ENCODE results near the gene EXOC1. TPM values are rescaled to one million over a fixed set of nuclear protein-coding genes. Genes with fewer than 3 reads are reported as not detected.

Gene EXOC1
- total and polyA plus RNA-seq, 9 of the 15 experiments (the other 6 are each of a cell fraction or from before 2014, with no cell fraction given) = 16.0 to 45.5 (median 26.2) TPM

DNA sequence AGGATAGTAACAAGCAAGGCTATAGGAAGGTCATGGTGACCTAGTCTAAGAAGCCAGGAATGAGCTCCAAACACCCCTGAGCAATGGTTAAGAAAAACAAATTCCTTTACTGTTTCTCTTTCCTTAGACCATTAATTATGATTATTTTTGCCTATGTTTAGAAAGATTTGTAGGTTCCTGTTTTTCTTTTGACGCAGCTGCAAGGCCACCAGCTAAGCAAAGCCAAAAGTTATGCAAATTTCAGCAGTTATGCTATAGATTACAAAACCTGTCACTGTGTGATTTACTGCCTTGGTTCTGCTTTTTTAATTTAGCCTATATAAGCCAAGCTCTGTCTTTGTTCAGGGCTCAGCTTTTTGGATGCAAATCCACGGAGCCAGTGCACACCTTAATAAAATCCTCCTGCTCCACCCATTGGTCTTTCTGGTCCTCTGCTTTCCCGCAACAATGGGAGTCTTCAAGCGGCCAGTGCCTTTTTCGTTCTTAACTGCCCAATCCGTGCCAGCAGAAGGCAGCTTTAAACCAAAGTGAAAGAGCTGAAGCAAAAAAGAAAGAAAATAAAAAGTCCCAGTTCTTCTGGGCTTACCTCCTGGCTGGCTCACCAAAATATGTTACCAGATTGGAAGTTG, 93.9 kb downstream of the EXOC1 start:
- H4K20me1 ChIP-seq (replicated peaks; ENCODE audit: control insufficient read depth, insufficient read depth, low read length) = no peaks in the 10 kb centered on the region
- BruUV-seq (replicated peaks) = no TSS peak
- no peak for ATAC-seq
- CTCF ChIA-PET (ENCODE audit: low intra/inter-chr PET ratio) = interaction anchor here (0.9 to 1.2 kb wide), 3 partner anchors 101 to 853 kb away, joined by 4 read pairs; no protein-coding TSS in a partner anchor
- H3K9me1 ChIP-seq (ENCODE audit: control insufficient read depth, insufficient read depth, low read length) = no peaks in the 10 kb centered on the region
- no peaks in the 10 kb centered on the region for H3K9me3 ChIP-seq (replicated peaks; ENCODE audit: control insufficient read depth, insufficient read depth, low read depth, low read length)
- H3K4me1 ChIP-seq (replicated peaks in 1 of 2; ENCODE audit: control insufficient read depth in 2 of 2, insufficient read depth in 2 of 2, low read length in 2 of 2) = peaks cover 6 to 21% of the 10 kb centered on the region in 2 experiments
- H3K4me2 ChIP-seq (ENCODE audit: insufficient read depth, low read length) = 0 out of 2 replicates have a peak overlapping the region, but pooled peaks have one; percentile 5
- WGBS (ENCODE audit: insufficient coverage, low coverage, missing lambda C conversion rate) = 37% methylated on average over 6 of the region's 6 CpGs
- FAIRE-seq = peak; percentile 6
- H3K79me2 ChIP-seq (ENCODE audit: control insufficient read depth, insufficient read depth, low read length) = peaks cover 33% of the 10 kb centered on the region
- H3K4me3 ChIP-seq = no peak overlapping the region
- no peaks in the 10 kb centered on the region; a peak in 1 of 5 replicates for H3K27me3 ChIP-seq (ENCODE audit: control insufficient read depth in 2 of 2, insufficient read depth in 2 of 2, low read length in 2 of 2)
- DNase-seq (ENCODE audit: extremely low read depth in 1 of 4, low spot score in 3 of 4) = peak in 1 of 4 experiments; percentile 29
- POLR2A ChIA-PET = interaction anchor here (0.6 to 2.3 kb wide), 5 partner anchors 10 to 1477 kb away, joined by 3 to 12 read pairs (median 4); no protein-coding TSS in a partner anchor
- intact Hi-C loops (cut with micrococcal nuclease) (loop anchor here (10.0 kb wide), 1 partner anchor 437 kb away; the partner anchor contains the start of gene AASDH), in situ Hi-C loops (cut with MboI) (no loop called here)
- no peak overlapping the region; a peak in 1 of 4 replicates for H3K9ac ChIP-seq (ENCODE audit: insufficient read depth in 1 of 2, low read depth in 2 of 2, low read length in 2 of 2)
- H3K36me3 ChIP-seq (ENCODE audit: control insufficient read depth, insufficient read depth, low read length) = peaks cover 4% of the 10 kb centered on the region; the same call in 2 of the 3 replicates
- peak overlapping the region; percentile 96; the same call in 2 of the 3 replicates for H3K27ac ChIP-seq (ENCODE audit: extremely low read depth, low read depth, low read length)
- peak overlapping the region; percentile 99 for H2AFZ ChIP-seq (ENCODE audit: low read depth, low read length)
- peak; percentile 99 for TF ChIP-seq MEIS2 (IDR thresholded peaks at IDR 0.05; ENCODE audit: partially characterized antibody)
- peak; percentile 24; the same call in 1 of the 2 replicates for TF ChIP-seq ESRRA (IDR thresholded peaks at IDR 0.05; ENCODE audit: borderline replicate concordance, low read depth)
- no peak for TF ChIP-seq CBX8 (IDR thresholded peaks at IDR 0.05; ENCODE audit: borderline replicate concordance, extremely low read depth, low read depth, low read length, poor library complexity, severe bottlenecking)
- TF ChIP-seq, protein P1, sequence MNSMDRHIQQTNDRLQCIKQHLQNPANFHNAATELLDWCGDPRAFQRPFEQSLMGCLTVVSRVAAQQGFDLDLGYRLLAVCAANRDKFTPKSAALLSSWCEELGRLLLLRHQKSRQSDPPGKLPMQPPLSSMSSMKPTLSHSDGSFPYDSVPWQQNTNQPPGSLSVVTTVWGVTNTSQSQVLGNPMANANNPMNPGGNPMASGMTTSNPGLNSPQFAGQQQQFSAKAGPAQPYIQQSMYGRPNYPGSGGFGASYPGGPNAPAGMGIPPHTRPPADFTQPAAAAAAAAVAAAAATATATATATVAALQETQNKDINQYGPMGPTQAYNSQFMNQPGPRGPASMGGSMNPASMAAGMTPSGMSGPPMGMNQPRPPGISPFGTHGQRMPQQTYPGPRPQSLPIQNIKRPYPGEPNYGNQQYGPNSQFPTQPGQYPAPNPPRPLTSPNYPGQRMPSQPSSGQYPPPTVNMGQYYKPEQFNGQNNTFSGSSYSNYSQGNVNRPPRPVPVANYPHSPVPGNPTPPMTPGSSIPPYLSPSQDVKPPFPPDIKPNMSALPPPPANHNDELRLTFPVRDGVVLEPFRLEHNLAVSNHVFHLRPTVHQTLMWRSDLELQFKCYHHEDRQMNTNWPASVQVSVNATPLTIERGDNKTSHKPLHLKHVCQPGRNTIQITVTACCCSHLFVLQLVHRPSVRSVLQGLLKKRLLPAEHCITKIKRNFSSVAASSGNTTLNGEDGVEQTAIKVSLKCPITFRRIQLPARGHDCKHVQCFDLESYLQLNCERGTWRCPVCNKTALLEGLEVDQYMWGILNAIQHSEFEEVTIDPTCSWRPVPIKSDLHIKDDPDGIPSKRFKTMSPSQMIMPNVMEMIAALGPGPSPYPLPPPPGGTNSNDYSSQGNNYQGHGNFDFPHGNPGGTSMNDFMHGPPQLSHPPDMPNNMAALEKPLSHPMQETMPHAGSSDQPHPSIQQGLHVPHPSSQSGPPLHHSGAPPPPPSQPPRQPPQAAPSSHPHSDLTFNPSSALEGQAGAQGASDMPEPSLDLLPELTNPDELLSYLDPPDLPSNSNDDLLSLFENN (IDR thresholded peaks at IDR 0.05; ENCODE audit: low read depth in 2 of 2, low read length in 2 of 2) = no peak
- TF ChIP-seq HDAC2 (IDR thresholded peaks at IDR 0.05) = no peak
- TF ChIP-seq, protein P2, sequence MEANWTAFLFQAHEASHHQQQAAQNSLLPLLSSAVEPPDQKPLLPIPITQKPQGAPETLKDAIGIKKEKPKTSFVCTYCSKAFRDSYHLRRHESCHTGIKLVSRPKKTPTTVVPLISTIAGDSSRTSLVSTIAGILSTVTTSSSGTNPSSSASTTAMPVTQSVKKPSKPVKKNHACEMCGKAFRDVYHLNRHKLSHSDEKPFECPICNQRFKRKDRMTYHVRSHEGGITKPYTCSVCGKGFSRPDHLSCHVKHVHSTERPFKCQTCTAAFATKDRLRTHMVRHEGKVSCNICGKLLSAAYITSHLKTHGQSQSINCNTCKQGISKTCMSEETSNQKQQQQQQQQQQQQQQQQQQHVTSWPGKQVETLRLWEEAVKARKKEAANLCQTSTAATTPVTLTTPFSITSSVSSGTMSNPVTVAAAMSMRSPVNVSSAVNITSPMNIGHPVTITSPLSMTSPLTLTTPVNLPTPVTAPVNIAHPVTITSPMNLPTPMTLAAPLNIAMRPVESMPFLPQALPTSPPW (CRISPR knock-in tag; IDR thresholded peaks at IDR 0.05) = 0 out of 2 replicates have a peak, but pooled peaks have one; percentile 2
- TF ChIP-seq, protein P3, sequence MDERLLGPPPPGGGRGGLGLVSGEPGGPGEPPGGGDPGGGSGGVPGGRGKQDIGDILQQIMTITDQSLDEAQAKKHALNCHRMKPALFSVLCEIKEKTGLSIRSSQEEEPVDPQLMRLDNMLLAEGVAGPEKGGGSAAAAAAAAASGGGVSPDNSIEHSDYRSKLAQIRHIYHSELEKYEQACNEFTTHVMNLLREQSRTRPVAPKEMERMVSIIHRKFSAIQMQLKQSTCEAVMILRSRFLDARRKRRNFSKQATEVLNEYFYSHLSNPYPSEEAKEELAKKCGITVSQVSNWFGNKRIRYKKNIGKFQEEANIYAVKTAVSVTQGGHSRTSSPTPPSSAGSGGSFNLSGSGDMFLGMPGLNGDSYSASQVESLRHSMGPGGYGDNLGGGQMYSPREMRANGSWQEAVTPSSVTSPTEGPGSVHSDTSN (CRISPR knock-in tag; IDR thresholded peaks at IDR 0.05; ENCODE audit: low read depth) = peak; percentile 73
- TF ChIP-seq, protein P3 (tag; conservative IDR thresholded peaks at IDR 0.05; ENCODE audit: low read depth) = peak; percentile 95
- TF ChIP-seq ZSCAN32 (CRISPR knock-in tag; IDR thresholded peaks at IDR 0.05) = no peak
- peak; percentile 81 for TF ChIP-seq GTF2E2 (tag; IDR thresholded peaks at IDR 0.05)
- TF ChIP-seq HIVEP1 (CRISPR knock-in tag; IDR thresholded peaks at IDR 0.05) = no peak
- TF ChIP-seq SP1 (CRISPR knock-in tag; IDR thresholded peaks at IDR 0.05) = no peak

Data from K562 (cell line).